Thyroid gland (tissue), 4 donors: ENCODE data around the gene NAE1.

Source experiments
- CTCF ChIP-seq, 6 experiments: fragments of 200-600 bp in 3 of 6; fragments of 450-650 bp in 3 of 6; sonication (generic) in 3 of 6; IDR thresholded peaks; one replicate each; pipeline ENCODE4 v1.5.1; 2016 to 2019; ENCODE audit warnings: antibody characterized with exemption in 6 of 6, mild to moderate bottlenecking in 2 of 6, inconsistent platforms in 1 of 6, moderate library complexity in 1 of 6
- POLR2A ChIP-seq, 2 donors: fragments of 450-650 bp; IDR thresholded peaks; one replicate each; pipeline ENCODE4 v1.6.1; 2017; ENCODE audit warnings: antibody characterized with exemption in 2 of 2, mild to moderate bottlenecking in 2 of 2, moderate library complexity in 1 of 2

DNA sequence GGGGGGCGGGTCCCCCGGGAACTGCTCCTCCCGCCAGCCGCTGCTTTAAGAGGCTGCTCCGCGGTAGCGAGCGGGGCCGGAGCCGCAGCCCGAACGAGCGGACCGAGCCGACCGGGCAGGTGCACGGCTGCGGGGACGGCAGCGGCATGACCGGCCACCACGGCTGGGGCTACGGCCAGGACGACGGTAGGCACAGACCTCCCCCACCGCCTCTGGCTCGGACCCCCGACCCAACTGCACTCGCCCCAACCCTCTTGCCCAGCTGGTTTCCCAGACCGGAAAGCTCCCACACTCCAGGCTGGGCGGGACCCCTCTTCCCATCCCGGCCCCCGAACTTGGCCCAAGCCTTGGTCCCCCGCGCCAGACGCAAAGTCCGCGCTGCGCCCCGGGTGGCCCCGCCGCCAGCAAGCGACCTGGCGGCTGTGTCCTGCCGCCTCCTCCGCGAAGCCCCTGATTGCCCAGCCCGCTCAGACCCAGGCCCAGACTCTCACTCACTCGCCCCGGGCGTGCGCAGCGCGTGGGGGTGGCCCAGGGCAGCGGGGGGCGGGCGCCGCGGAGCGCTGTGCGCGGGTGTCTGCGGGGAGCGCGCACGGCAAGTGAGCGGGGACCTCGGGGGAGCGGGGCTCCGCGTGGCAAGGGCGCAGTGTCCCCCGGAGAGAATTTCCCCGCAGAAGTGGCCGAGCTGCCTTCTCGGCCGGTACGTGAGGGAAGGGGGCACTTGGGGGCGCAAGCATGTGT is 13.7 kb upstream of the NAE1 start, which contains the start of gene CA7:
- TF ChIP-seq POLR2A (IDR thresholded peaks at IDR 0.05) (no peak), CTCF (IDR thresholded peaks at IDR 0.05) (no peak)
